Activated CD8-positive, alpha-beta memory T cell treated with anti-CD3 and anti-CD28 coated beads for 1 hour (primary cell): ENCODE measurements around the gene RRP36.
"Not testable (repeated sequence)": the region's sequence is repeated elsewhere in the genome, so short reads cannot be mapped to it uniquely, and the experiment has no call there.

Source experiments
- DNase-seq, 2 donors: peaks; one replicate each; pipeline ENCODE4 v3.0.0-alpha.2; 2020; ENCODE audit warnings: low read depth in 1 of 2; ENCODE audit errors: extremely low read depth in 1 of 2

Gene RRP36

GRCh38 chr6:43036712-43037111 lies 15.3 kb downstream of the RRP36 start:
- DNase-seq = no peak

DNA sequence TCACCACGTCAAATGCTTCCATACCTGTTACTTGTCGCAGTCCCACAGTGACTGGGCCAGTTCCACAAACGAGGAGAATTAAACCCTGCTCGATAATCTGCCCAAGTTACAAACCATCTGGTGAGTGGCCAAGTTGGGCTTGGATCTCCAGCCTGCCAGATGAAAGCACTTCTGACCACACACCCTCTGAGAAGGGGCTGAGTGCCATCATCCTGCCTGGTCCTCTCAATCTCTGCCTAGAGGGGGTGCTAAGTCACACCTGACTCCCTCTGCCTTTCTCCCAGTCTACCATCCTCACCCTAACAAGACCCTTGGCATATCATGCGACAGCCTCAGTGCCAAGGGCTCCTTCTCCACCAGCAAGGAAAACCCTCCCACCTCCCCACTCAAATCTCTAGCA lies 15.8 kb downstream of the RRP36 start:
- no peak for DNase-seq

GRCh38 chr6:43037706-43038105 lies 16.3 kb downstream of the RRP36 start:
- DNase-seq = no peak

- DNase-seq = no peak
Measured at GRCh38 chr6:43038727-43039126, 17.3 kb downstream of the RRP36 start.

DNA sequence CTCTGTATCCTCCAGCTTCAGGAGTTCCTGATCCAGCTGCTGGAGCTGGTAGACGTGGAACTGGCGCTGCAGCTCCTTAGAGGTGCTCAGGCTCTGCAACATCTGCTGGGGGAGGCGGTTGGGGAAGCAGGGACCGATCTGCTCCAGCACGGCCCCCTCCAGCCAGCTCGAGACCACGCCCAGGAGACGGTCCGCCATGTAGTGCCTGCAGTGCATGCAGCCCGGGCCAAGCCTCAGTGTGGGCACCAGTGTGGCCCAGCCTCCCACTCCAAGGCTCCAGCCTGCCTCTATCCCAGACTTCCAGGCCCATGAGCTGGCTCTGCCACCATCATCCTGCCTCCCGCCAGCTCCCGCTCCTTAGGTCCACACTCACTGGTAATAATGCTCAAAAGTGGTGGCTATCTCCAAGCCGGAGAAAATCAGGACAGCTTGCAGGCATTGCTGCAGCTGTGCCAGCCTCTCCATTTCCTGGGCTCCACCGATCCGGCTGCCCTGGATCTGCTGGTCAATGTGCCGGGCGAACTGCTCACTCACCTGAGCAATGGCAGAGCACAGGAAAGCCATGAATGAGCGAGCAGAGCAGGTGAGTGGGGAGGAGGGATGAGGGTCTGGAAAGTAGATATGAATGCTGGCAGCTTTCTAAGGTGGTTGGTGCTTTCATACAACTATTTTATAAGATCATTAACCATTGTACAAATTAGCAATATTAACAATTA lies 19.3 kb downstream of the RRP36 start:
- no peak for DNase-seq

- not testable (repeated sequence) for DNase-seq
Measured at GRCh38 chr6:43041475-43041874, 20.1 kb downstream of the RRP36 start.

DNA sequence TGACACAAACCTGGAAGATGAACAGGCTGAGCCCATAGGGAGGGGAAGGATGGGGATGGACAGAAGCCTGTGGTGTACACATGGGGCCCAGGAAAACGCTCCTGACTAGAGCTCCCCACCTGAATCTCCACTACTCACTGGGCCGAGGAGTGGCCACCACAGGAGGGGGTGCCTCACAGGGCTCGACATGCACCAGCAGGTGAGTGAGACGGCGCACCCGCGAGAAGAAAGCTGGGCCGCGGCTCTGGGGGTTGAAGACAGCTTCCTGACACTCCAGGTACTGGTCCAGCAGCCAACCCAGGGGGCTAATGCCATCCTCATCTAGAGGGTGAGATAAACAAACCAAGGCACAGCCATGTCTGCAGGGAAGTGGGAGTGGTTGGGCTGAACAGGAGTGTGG lies 21.9 kb downstream of the RRP36 start:
- DNase-seq = no peak

DNA sequence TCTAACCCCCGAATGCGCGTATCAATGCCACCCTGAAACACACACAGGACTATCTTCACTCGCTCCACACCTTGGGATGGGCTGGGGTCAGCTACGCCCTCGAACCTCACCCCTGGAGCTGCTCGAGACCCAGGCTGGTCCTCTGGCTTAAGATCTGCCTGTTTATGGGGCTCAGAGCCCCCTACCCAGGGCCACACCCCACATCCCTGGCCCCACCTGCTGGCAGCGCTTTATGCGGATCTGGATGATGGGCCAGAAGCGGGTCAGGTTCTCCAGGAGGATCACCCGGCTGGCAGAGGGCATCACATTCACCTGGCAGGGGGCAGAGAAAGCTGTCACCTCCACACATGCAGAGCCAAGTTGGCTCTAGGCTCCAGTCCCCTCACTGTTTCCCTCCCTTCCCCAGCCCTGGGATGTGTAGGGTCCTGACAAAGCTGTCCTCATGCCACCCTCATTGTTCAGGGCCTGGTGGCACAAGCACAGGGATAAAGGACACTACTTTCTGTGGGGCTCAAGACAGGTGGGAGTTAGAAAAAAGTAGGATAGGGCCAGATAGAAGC lies 24.0 kb downstream of the RRP36 start:
- no peak for DNase-seq

DNA sequence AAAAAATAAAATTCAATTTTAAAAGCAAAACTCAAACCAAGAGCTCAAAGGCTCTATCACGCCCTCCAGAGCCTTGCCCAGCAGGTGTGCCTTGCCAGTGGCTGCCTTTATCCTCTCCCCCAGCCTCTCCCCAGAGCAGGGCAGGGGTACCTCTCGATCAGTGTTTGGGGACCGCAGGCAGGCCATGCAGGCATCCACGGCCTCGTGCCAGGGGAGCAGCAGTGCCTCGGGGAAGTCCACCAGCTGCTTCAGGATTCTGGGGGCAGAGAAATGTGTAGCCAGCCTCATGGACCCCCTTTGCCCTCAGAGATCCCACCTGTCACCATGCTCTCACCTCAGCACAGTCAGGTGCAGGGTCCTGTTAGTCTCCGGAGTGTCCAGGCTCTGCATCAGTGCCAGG lies 26.6 kb downstream of the RRP36 start:
- no peak for DNase-seq

GRCh38 chr6:43050981-43051380 lies 29.6 kb downstream of the RRP36 start:
- no peak for DNase-seq

- DNase-seq = no peak
Measured at GRCh38 chr6:43052225-43052841, 30.9 kb downstream of the RRP36 start.

- DNase-seq = no peak
Measured at GRCh38 chr6:43052842-43053544, 31.6 kb downstream of the RRP36 start.

- peak; percentile 74 to 78 for DNase-seq
Measured at GRCh38 chr6:43053545-43054205, 32.3 kb downstream of the RRP36 start, which contains the start of gene CUL7. TSS of gene CUL7 (minus strand) at chr6:43053851. CDS start at chr6:43052788, 1,063 bp downstream.

DNA sequence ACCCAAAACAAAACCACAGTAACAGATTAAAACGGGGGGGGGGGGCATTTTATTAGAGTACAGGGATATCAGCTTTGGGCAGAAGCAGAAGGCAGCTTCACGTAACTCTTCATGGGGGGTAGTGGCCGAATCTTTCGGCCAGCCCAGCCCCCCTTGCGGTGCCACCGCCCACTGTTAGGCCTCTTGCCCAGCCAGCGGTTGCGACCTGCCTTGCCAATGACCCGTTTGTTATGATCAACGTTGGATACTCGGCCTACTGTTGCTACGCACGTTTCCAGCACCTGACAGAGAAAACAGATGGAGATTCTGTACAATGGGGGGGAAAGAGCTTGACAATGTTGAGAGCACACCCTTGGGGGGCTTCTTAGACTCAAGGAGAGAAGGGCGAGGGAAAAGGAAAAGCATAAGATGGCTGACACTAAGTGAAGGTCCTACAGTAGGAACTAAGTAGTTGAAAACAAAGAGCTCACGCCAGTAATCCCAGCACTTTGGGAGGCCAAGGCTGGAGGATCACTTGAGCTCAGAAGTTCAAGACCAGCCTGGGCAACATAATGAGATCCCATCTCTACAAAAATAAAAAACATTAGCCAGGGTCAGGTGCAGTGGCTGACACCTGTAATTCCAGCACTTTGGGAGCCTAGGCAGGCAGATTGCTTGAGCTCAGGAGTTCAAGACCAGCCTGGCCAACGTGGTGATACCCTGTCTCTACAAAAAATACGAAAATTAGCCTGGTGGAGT lies 33.0 kb downstream of the RRP36 start:
- no peak for DNase-seq

DNA sequence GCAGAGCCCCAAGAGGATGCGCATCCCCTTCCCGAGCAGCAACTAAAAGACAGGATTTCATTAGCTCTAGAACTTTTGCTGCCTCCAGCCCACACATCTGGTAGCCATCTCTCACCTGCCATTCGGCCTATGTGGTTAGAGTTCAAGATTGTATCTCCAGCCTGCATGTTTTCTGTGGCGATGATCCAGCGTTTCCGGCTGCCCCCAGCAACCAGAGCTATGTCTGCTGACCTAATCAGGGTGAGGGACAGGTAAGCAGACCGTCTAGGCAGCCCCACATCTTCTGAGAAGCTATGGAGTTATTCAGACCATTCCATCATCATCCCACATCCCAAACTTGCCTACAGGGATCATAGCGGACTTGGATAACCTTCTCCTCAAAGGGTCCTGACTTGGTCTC lies 34.5 kb downstream of the RRP36 start:
- no peak for DNase-seq

GRCh38 chr6:43058531-43058930 lies 37.1 kb downstream of the RRP36 start:
- no peak for DNase-seq

- DNase-seq = peak; percentile 94 to 95
Measured at GRCh38 chr6:43059168-43060033, 38.0 kb downstream of the RRP36 start, which contains the start of the genes KLC4 and MRPL2. TSS of gene KLC4 (plus strand) at chr6:43059631. CDS start at chr6:43061336, 1,705 bp downstream. TSS of gene MRPL2 (minus strand) at chr6:43059434. CDS start at chr6:43059381, 53 bp downstream.

DNA sequence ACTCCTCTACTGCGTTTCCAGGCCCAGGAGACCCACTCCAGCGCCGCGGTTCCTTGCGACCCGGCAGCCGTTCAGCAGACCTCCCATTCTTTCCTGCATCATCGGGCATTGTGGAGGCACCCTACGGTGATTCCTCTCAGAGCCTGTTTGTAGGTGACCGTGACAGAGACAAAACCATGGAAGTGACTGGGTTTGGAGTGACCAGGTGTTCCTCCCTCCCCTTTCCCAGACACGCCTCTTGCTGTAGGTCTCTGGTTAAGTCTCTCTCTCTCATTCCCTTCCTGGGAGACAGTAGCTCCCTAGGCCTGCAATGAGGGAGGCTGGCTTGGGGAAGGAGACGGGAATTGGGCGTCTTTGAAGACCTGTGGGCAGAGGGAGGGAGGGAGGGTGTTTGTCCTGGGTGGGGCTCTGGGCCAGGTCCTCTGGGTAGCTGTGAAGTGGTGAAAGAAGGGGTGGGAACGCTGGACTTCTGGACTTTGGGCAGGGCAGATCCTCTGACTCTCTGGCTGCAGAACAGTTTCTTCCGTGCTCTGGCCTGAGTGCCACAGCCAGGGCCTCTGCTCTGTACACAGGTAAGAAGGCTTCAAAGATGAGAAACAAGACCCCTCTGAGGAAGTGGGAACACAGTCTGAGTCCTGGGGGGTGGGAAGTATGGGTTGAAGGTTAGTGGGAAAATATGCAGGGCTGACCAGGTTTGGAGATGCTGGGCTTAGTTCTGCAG lies 38.8 kb downstream of the RRP36 start:
- DNase-seq = no peak
